Caco-2 (cell line): Measurements from ENCODE around the gene PVR. TPM values are rescaled to one million over a fixed set of nuclear protein-coding genes. Genes with fewer than 3 reads are reported as not detected.
A peak's percentile ranks its signal among the peaks of the same experiment; 100 is the strongest.

Experiments
- BruUV-seq: library from RNA; stranded (reverse); fragments of 400-500 nt; replicated peaks from 2 replicates; lab custom pipeline; 2021; lab: Mats Ljungman, UMichigan
- CTCF ChIA-PET: fragments of 300-600 bp; sonication (Branson Sonifier 250); formaldehyde crosslinking; loops from one replicate; lab custom pipeline; 2022; ENCODE audit warnings: antibody characterized with exemption; lab: Charles Lee
- POLR2A ChIA-PET: fragments of 300-600 bp; sonication (Branson Sonifier 250); formaldehyde crosslinking; loops from one replicate; lab custom pipeline; 2022; ENCODE audit warnings: antibody characterized with exemption; lab: Charles Lee
- DNase-seq, 2 experiments: peaks; one replicate each; pipeline versions ENCODE4 v3.0.0 to v3.0.0-alpha.2; 2020 to 2022
- H3K27me3 ChIP-seq: replicated peaks from 2 replicates; pipeline ENCODE4 v1.6.0; 2011; ENCODE audit warnings: low read length; ENCODE audit not compliant: control insufficient read depth, insufficient read depth
- H3K36me3 ChIP-seq: 2 replicates; pipeline ENCODE4 v1.5.1; 2011; ENCODE audit warnings: low read length; ENCODE audit not compliant: control insufficient read depth, insufficient read depth
- H3K4me1 ChIP-seq: fragments of 250-450 bp; sonication (Bioruptor Pico); 2 replicates; pipeline ENCODE4 v1.5.1; 2020; ENCODE audit warnings: mild to moderate bottlenecking
- H3K4me3 ChIP-seq: 2 replicates; pipeline ENCODE4 v1.5.1; 2011; ENCODE audit warnings: low read depth, mild to moderate bottlenecking, control low read depth, low read length
- H3K9me3 ChIP-seq: fragments of 250-450 bp; sonication (Bioruptor Pico); 2 replicates; pipeline ENCODE4 v1.5.1; 2020; ENCODE audit warnings: mild to moderate bottlenecking, moderate library complexity
- H3K27ac Mint-ChIP-seq: one replicate; pipeline ENCODE4 v1.8.0; 2022; ENCODE audit warnings: mixed read lengths; ENCODE audit not compliant: unreplicated experiment
- H3K27me3 Mint-ChIP-seq: one replicate; pipeline ENCODE4 v1.8.0; 2022; ENCODE audit warnings: mixed read lengths; ENCODE audit not compliant: insufficient read depth, unreplicated experiment
- H3K36me3 Mint-ChIP-seq: one replicate; pipeline ENCODE4 v1.8.0; 2022; ENCODE audit warnings: mild to moderate bottlenecking, mixed read lengths; ENCODE audit not compliant: insufficient read depth, unreplicated experiment
- H3K4me1 Mint-ChIP-seq: one replicate; pipeline ENCODE4 v1.8.0; 2022; ENCODE audit warnings: low read depth, mixed read lengths; ENCODE audit not compliant: unreplicated experiment
- H3K4me3 Mint-ChIP-seq: one replicate; pipeline ENCODE4 v1.8.0; 2022; ENCODE audit warnings: mild to moderate bottlenecking, moderate library complexity, mixed read lengths; ENCODE audit not compliant: unreplicated experiment
- H3K9me3 Mint-ChIP-seq: one replicate; pipeline ENCODE4 v1.8.0; 2022; ENCODE audit warnings: mixed read lengths; ENCODE audit not compliant: unreplicated experiment
- intact Hi-C: fragments of 100-400 bp; cut with micrococcal nuclease; formaldehyde crosslinking; loops from one replicate; pipeline ENCODE4 v1.10.0; 2022; ENCODE audit not compliant: unreplicated experiment
- total RNA-seq: library from RNA; stranded (reverse); gene quantifications from 2 replicates; pipeline ENCODE4 v1.2.3, GENCODE V29; 2022
- TF ChIP-seq, protein P1 (sequence below), 2 experiments: fragments of 200-600 bp in 1 of 2; IDR thresholded peaks; 1 replicate in 1 of 2; 2 replicates in 1 of 2; pipeline versions ENCODE4 v1.5.1 to v1.8.0; 2011 to 2022; ENCODE audit warnings: antibody characterized with exemption in 1 of 2, control low read depth in 1 of 2, inconsistent platforms in 1 of 2, low read depth in 1 of 2, low read length in 1 of 2, mild to moderate bottlenecking in 1 of 2, moderate library complexity in 1 of 2; ENCODE audit not compliant: insufficient read depth in 1 of 2, severe bottlenecking in 1 of 2, unreplicated experiment in 1 of 2

Gene PVR
- total RNA-seq, 1 experiment from 2014 or later, result 86.5 TPM

GRCh38 chr19:44697670-44698034, 53.9 kb downstream of the PVR start:
- H3K27ac Mint-ChIP-seq, result peak overlapping the region; percentile 57
- no peak overlapping the region for H3K4me3 Mint-ChIP-seq
- Histone ChIP-seq H3K4me1 (peaks cover 42% of the 10 kb centered on the region), H3K4me3 (no peak overlapping the region), H3K9me3 (peaks cover 4% of the 10 kb centered on the region; the same call in 1 of the 2 replicates), H3K36me3 (no peaks in the 10 kb centered on the region), H3K27me3 (no peaks in the 10 kb centered on the region)
- POLR2A ChIA-PET, result no interaction called here
- intact Hi-C loops, result loop anchor here (10.0 kb wide), 1 partner anchor 147 kb away; the partner anchor contains the start of gene NECTIN2
- peaks cover 20% of the 10 kb centered on the region for H3K36me3 Mint-ChIP-seq
- TF ChIP-seq, protein P1, sequence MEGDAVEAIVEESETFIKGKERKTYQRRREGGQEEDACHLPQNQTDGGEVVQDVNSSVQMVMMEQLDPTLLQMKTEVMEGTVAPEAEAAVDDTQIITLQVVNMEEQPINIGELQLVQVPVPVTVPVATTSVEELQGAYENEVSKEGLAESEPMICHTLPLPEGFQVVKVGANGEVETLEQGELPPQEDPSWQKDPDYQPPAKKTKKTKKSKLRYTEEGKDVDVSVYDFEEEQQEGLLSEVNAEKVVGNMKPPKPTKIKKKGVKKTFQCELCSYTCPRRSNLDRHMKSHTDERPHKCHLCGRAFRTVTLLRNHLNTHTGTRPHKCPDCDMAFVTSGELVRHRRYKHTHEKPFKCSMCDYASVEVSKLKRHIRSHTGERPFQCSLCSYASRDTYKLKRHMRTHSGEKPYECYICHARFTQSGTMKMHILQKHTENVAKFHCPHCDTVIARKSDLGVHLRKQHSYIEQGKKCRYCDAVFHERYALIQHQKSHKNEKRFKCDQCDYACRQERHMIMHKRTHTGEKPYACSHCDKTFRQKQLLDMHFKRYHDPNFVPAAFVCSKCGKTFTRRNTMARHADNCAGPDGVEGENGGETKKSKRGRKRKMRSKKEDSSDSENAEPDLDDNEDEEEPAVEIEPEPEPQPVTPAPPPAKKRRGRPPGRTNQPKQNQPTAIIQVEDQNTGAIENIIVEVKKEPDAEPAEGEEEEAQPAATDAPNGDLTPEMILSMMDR (IDR thresholded peaks at IDR 0.05; ENCODE audit: insufficient read depth in 1 of 2, low read depth in 1 of 2, low read length in 1 of 2, severe bottlenecking in 1 of 2, unreplicated experiment in 1 of 2), result no peak
- H3K27me3 Mint-ChIP-seq, result no peaks in the 10 kb centered on the region
- peaks cover 8% of the 10 kb centered on the region for H3K9me3 Mint-ChIP-seq
- no peak for DNase-seq
- CTCF ChIA-PET, result no interaction called here
- BruUV-seq, result no TSS peak
- peaks cover 40% of the 10 kb centered on the region for H3K4me1 Mint-ChIP-seq

GRCh38 chr19:44698492-44699201, 54.9 kb downstream of the PVR start, which contains the start of gene CEACAM16:
Gene CEACAM16 (plus strand): TSS chr19:44699151. CDS start chr19:44701457, 2,306 bp downstream.
- Mint-ChIP-seq H3K36me3 (peaks cover 20% of the 10 kb centered on the region), H3K4me3 (no peak within 1 kb of the TSS), H3K27ac (peak within 1 kb of the TSS; percentile 57), H3K4me1 (peaks cover 40% of the 10 kb centered on the region), H3K27me3 (no peaks in the 10 kb centered on the region), H3K9me3 (peaks cover 8% of the 10 kb centered on the region)
- peaks cover 4% of the 10 kb centered on the region; the same call in 1 of the 2 replicates for H3K9me3 ChIP-seq
- intact Hi-C loops, result loop anchor here (10.0 kb wide), 1 partner anchor 146 kb away; the partner anchor contains the start of gene NECTIN2
- no peaks in the 10 kb centered on the region for H3K27me3 ChIP-seq
- H3K36me3 ChIP-seq, result no peaks in the 10 kb centered on the region
- TF ChIP-seq, protein P1 (IDR thresholded peaks at IDR 0.05; ENCODE audit: insufficient read depth in 1 of 2, low read depth in 1 of 2, low read length in 1 of 2, severe bottlenecking in 1 of 2, unreplicated experiment in 1 of 2), result no peak
- H3K4me3 ChIP-seq, result no peak within 1 kb of the TSS
- no peak for DNase-seq
- peaks cover 37% of the 10 kb centered on the region for H3K4me1 ChIP-seq
- ChIA-PET POLR2A (no interaction called here), CTCF (interaction anchor here (0.6 kb wide), 1 partner anchor 37 kb away, joined by 3 read pairs; no protein-coding TSS in a partner anchor)
- BruUV-seq, result no TSS peak

DNA sequence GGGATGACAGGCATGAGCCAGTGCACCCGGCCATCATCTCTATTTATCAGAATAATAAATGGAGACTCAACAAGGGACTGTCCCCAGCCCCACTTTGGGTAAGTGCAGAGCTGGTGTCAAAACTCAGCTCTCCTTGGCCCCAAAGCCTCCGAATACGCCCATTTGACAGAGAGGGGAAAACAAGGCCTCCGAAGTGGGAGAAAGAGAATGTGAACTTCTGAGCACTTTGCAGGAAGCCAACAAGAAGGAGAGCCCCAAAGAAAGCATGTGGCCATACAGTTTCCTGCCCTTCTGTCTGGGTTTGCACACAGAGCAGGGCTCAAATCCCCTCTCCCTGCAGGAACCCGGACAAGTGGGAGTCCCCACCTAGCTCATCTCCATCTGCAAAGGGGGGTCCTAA, 56.8 kb downstream of the PVR start:
- peaks cover 6% of the 10 kb centered on the region for H3K9me3 Mint-ChIP-seq
- Histone ChIP-seq H3K4me1 (peaks cover 18% of the 10 kb centered on the region), H3K27me3 (no peaks in the 10 kb centered on the region), H3K36me3 (no peaks in the 10 kb centered on the region), H3K9me3 (no peaks in the 10 kb centered on the region), H3K4me3 (no peak overlapping the region)
- TF ChIP-seq, protein P1 (IDR thresholded peaks at IDR 0.05; ENCODE audit: insufficient read depth in 1 of 2, low read depth in 1 of 2, low read length in 1 of 2, severe bottlenecking in 1 of 2, unreplicated experiment in 1 of 2), result no peak
- peaks cover 7% of the 10 kb centered on the region for H3K36me3 Mint-ChIP-seq
- no peaks in the 10 kb centered on the region for H3K27me3 Mint-ChIP-seq
- CTCF ChIA-PET, result no interaction called here
- H3K4me3 Mint-ChIP-seq, result no peak overlapping the region
- no TSS peak for BruUV-seq
- peaks cover 30% of the 10 kb centered on the region for H3K4me1 Mint-ChIP-seq
- H3K27ac Mint-ChIP-seq, result no peak overlapping the region
- POLR2A ChIA-PET, result no interaction called here
- intact Hi-C loops, result no loop called here
- no peak for DNase-seq
